Psoas muscle (tissue), 8 donors: ENCODE data around the gene CSPG4. TPM values are rescaled to one million over a fixed set of nuclear protein-coding genes. Genes with fewer than 3 reads are reported as not detected.
"Not testable (repeated sequence)": the region's sequence is repeated elsewhere in the genome, so short reads cannot be mapped to it uniquely, and the experiment has no call there.

Experiments used
- ATAC-seq, 4 donors: fragments of 200-7000 bp; cut with Tn5 transposase; one replicate each; pipeline ENCODE4 v1.9.1; 2020; ENCODE audit warnings: moderate library complexity in 3 of 4, mild to moderate bottlenecking in 2 of 4
- DNase-seq, 2 donors: peaks; one replicate each; pipeline ENCODE4 v3.0.0-alpha.2; 2020
- H3K27ac ChIP-seq: fragments of 200-600 bp; one replicate; pipeline ENCODE4 v1.8.0; 2022
- H3K27me3 ChIP-seq, 3 donors: fragments of 200-600 bp in 1 of 3; one replicate each; pipeline versions ENCODE4 v1.6.1 to v1.8.0; 2013 to 2022; ENCODE audit warnings: low read length in 2 of 3, mild to moderate bottlenecking in 2 of 3, moderate library complexity in 1 of 3; ENCODE audit not compliant: insufficient read depth in 3 of 3
- H3K36me3 ChIP-seq, 2 donors: fragments of 200-600 bp in 1 of 2; one replicate each; pipeline versions ENCODE4 v1.6.1 to v1.8.0; 2013 to 2022; ENCODE audit warnings: low read depth in 1 of 2, mild to moderate bottlenecking in 1 of 2, moderate library complexity in 1 of 2; ENCODE audit not compliant: insufficient read depth in 1 of 2
- H3K4me1 ChIP-seq: fragments of 200-600 bp; one replicate; pipeline ENCODE4 v1.8.0; 2022
- H3K4me3 ChIP-seq: fragments of 200-600 bp; one replicate; pipeline ENCODE4 v1.8.0; 2022; ENCODE audit warnings: mild to moderate bottlenecking
- H3K9me3 ChIP-seq: fragments of 200-600 bp; one replicate; pipeline ENCODE4 v1.8.0; 2022
- CTCF ChIP-seq: fragments of 200-600 bp; IDR thresholded peaks from one replicate; pipeline ENCODE4 v1.8.0; 2022; ENCODE audit warnings: antibody characterized with exemption
- WGBS, 3 donors: extraction: QIAGEN DNeasy Blood & Tissue Kit; methylation state at CpG; one replicate each; pipeline versions ENCODE4 v1.1.6 to v1.1.7; 2013; 5-methylcytosine and 5-hydroxymethylcytosine counted together
- intact Hi-C, 2 donors: fragments of 100-400 bp; cut with DNase I; formaldehyde crosslinking; loops; one replicate each; pipeline versions ENCODE4 v1.11.0 to v1.14.2; 2022
- polyA plus RNA-seq, 3 donors: library from polyadenylated mRNA; stranded (reverse); fragments of 200-250 nt; gene quantifications; one replicate each; pipeline ENCODE4 v1.2.3, GENCODE V29; 2013
- total RNA-seq, 4 donors: library from RNA; stranded (reverse); fragmentation: NEBNext Ultra II Directional in 2 of 4; extraction: Animal tissue kit (Norgen Biotek cat#: 25700) in 2 of 4; gene quantifications; one replicate each; pipeline versions ENCODE4 v1.2.1 to v1.2.4, GENCODE V29; 2021 to 2023
- donor health status: healthy with polysubstance abuse.
- donor health status: DM: no; HTN: no; CAD: no; lungs with moderate emphysema.
- donor health status: Bipolar disorder and iron deficiency.
- donor health status: healthy.
- donor health status: DM: yes; HTN: yes; CAD: no.
- donor health status: DM: no; HTN: no; CAD: no.
- donor health status: DM: no; HTN: no; CAD: no.
- donor health status: DM: yes; HTN: yes; CAD: no.

The CSPG4 gene
- total and polyA plus RNA-seq, 7 donors, result 8.1 to 49.5 (median 15.9) TPM

DNA sequence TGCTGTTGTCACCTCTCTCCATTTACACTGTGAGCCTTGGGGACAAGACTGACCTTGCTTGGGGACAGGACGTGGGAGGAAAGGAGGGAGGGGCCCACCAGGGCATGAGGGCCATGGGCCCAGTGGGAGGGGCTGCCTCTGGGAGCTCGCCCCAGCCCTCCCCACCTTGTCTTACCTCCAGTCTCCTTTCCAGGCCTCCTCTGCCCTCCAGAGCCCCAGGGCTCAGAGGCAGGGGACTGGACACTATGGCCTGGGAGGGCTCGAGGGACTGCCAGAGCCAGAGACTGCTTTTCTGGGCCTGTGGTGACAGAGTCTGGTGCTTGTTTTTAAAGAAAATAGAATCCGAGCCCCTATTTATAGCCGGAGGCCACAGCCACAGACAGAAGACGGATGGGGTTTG is 10.2 kb downstream of the CSPG4 start:
- 73 to 83% (median 73%) methylated on average over 5 to 6 of the region's 6 CpGs for WGBS, 3 donors
- Histone ChIP-seq H3K27me3 (no peaks in the 10 kb centered on the region), H3K27ac (peak overlapping the region; percentile 37), H3K4me1 (peaks cover 24% of the 10 kb centered on the region), H3K4me3 (no peak overlapping the region), H3K9me3 (no peaks in the 10 kb centered on the region), H3K36me3 (no peaks in the 10 kb centered on the region)
- no peak for TF ChIP-seq CTCF
- intact Hi-C loops, result no loop called here
- DNase-seq (no peak), ATAC-seq (no peak)

- H3K27me3 ChIP-seq, H3K9me3 ChIP-seq, H3K36me3 ChIP-seq, DNase-seq, H3K4me3 ChIP-seq, intact Hi-C loops: not testable (repeated sequence)
- Histone ChIP-seq H3K4me1 (peaks cover 24% of the 10 kb centered on the region), H3K27ac (peak overlapping the region; percentile 37)
- ATAC-seq, result peak in 1 of 4 donors; percentile 2
- WGBS, 3 donors, result 63 to 71% (median 69%) methylated on average over 10 to 13 of the region's 13 CpGs
Measured at GRCh38 chr15:75701071-75702003, 11.3 kb downstream of the CSPG4 start.

- H3K4me3 ChIP-seq, H3K36me3 ChIP-seq, H3K27ac ChIP-seq, ATAC-seq, H3K27me3 ChIP-seq, intact Hi-C loops, H3K9me3 ChIP-seq: not testable (repeated sequence)
- H3K4me1 ChIP-seq, result peaks cover 27% of the 10 kb centered on the region
- peak in 1 of 2 donors; percentile 67 for DNase-seq
- WGBS, 3 donors, result 32 to 48% (median 37%) methylated on average over 7 to 16 of the region's 17 CpGs
Measured at GRCh38 chr15:75699961-75700874, 12.4 kb downstream of the CSPG4 start.

DNA sequence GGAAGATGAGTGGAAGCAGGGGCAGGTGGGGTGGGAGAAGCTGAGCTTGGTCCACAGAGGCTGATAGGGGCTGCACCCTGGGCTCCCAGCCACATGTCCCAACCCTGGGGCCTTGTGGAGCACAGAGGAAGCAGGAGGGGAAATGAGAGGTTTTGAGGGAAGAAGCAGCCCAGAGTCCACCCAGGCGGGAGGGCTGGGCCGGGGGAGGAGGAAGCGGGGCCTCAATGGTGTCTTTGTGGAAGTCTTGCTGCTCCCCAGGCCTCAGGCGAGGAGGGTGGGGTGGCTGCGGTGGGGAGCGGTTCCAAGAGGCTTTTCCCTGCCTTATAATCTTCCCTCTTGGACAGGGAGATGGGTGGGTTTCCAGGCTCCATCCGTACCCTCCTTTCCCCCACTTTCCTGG is 13.1 kb downstream of the CSPG4 start:
- DNase-seq, H3K27me3 ChIP-seq, intact Hi-C loops, H3K27ac ChIP-seq, ATAC-seq, H3K9me3 ChIP-seq, H3K36me3 ChIP-seq, H3K4me3 ChIP-seq: not testable (repeated sequence)
- WGBS, 3 donors, result 67 to 73% (median 68%) methylated on average over 7 of the region's 7 CpGs
- H3K4me1 ChIP-seq, result peaks cover 30% of the 10 kb centered on the region

- whole genome bisulfite sequencing, 3 donors, result 76 to 80% (median 77%) methylated on average over 16 to 21 of the region's 21 CpGs
- H3K4me3 ChIP-seq, ATAC-seq, DNase-seq, H3K36me3 ChIP-seq, H3K9me3 ChIP-seq, H3K27me3 ChIP-seq, intact Hi-C loops, H3K27ac ChIP-seq: not testable (repeated sequence)
- peaks cover 36% of the 10 kb centered on the region for H3K4me1 ChIP-seq
Measured at GRCh38 chr15:75697974-75698747, 14.5 kb downstream of the CSPG4 start.

DNA sequence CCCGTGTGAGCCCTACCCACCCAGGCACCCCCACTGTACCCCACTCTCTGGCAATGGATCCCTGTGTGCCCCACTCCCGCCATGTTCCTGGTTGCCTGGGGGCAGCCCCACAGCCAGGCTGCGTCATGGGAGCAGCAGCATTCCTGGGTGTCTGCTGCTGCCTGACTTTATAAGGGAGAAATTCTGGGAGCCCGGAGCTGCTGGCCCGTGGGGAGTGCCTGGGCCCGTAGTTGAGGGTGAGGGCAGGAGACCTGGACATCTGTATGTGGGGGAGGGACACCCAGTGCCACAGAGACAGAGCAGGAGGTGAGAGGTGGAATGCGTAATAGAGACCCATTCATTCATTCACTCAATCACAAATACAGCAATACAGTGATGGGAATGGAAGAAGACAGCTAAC is 15.1 kb downstream of the CSPG4 start:
- Histone ChIP-seq H3K4me1 (peaks cover 36% of the 10 kb centered on the region), H3K27me3 (no peaks in the 10 kb centered on the region), H3K4me3 (no peak overlapping the region), H3K27ac (no peak overlapping the region), H3K9me3 (no peaks in the 10 kb centered on the region), H3K36me3 (no peaks in the 10 kb centered on the region)
- 84 to 90% (median 87%) methylated on average over 7 of the region's 7 CpGs for WGBS, 3 donors
- no peak for TF ChIP-seq CTCF
- ATAC-seq (no peak), DNase-seq (no peak)
- intact Hi-C loops, result no loop called here
